ENCODE results near the gene SLC39A1. TPM values are rescaled to one million over a fixed set of nuclear protein-coding genes. Genes with fewer than 3 reads are reported as not detected.
A peak's percentile ranks its signal among the peaks of the same experiment; 100 is the strongest.

SLC39A1 gene
- total RNA-seq, 1 experiment from 2014 or later, result 152 TPM

DNA sequence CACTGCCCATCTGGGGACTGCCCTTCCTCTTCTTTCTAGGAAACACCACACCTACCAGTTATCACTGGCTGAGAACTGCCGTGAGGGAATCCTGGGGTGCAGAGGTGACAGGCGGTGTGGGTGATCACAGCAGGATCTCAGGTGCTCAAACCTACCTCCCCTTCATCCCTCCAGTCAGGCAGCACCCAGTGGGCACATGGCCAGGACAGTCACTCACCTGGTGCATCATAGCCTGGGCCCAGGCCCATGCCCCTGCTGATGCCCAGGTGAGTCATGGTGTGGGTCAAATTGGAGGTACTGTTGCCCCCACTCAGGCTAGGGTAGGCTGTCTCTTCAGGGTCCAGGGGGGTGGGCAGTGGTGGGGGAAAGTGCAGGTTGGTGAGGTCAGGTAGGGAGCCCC lies 11.5 kb downstream of the SLC39A1 start:
- H3K36me3 Mint-ChIP-seq (ENCODE audit: insufficient read depth, unreplicated experiment), result peaks cover 10% of the 10 kb centered on the region
- no peaks in the 10 kb centered on the region for H3K9me3 Mint-ChIP-seq (ENCODE audit: low read depth, unreplicated experiment)
- H3K27me3 Mint-ChIP-seq (ENCODE audit: unreplicated experiment), result no peaks in the 10 kb centered on the region
- no peak overlapping the region for H3K27ac Mint-ChIP-seq (ENCODE audit: unreplicated experiment)
- TF ChIP-seq, protein P1, sequence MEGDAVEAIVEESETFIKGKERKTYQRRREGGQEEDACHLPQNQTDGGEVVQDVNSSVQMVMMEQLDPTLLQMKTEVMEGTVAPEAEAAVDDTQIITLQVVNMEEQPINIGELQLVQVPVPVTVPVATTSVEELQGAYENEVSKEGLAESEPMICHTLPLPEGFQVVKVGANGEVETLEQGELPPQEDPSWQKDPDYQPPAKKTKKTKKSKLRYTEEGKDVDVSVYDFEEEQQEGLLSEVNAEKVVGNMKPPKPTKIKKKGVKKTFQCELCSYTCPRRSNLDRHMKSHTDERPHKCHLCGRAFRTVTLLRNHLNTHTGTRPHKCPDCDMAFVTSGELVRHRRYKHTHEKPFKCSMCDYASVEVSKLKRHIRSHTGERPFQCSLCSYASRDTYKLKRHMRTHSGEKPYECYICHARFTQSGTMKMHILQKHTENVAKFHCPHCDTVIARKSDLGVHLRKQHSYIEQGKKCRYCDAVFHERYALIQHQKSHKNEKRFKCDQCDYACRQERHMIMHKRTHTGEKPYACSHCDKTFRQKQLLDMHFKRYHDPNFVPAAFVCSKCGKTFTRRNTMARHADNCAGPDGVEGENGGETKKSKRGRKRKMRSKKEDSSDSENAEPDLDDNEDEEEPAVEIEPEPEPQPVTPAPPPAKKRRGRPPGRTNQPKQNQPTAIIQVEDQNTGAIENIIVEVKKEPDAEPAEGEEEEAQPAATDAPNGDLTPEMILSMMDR (IDR thresholded peaks at IDR 0.05; ENCODE audit: unreplicated experiment), result no peak
- intact Hi-C loops (cut with micrococcal nuclease; ENCODE audit: unreplicated experiment), result no loop called here
- no peak overlapping the region for H3K4me3 Mint-ChIP-seq (ENCODE audit: low read depth, unreplicated experiment)
- CTCF ChIA-PET, result no interaction called here
- no peak for DNase-seq
- H3K4me1 Mint-ChIP-seq (ENCODE audit: low read depth, unreplicated experiment), result peaks cover 8% of the 10 kb centered on the region
- no TSS peak for BruUV-seq (replicated peaks)

DNA sequence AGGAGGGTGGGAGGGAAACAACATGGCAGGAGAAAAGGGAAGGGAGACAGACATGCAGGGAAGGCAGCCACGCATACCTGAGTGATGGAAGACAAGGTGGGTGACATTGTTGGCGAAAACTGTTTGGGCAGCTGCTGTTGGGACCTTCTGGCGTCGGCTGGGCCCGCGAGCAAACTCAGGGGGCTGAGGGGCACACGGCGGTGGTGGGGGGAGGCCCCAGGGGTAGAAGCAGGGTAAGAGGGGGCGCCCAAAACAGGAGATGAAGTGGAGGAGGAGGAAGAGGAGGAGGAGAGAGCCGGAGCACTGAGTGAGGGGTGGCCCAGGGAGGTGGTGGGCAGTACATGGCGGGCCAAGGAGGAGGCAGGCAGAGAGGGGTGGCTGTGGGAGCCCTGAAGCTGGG lies 12.2 kb downstream of the SLC39A1 start:
- intact Hi-C loops (cut with micrococcal nuclease; ENCODE audit: unreplicated experiment), result no loop called here
- TF ChIP-seq, protein P1 (IDR thresholded peaks at IDR 0.05; ENCODE audit: unreplicated experiment), result no peak
- CTCF ChIA-PET, result no interaction called here
- DNase-seq, result no peak
- no TSS peak for BruUV-seq (replicated peaks)
- Mint-ChIP-seq H3K27me3 (ENCODE audit: unreplicated experiment) (no peaks in the 10 kb centered on the region), H3K9me3 (ENCODE audit: low read depth, unreplicated experiment) (no peaks in the 10 kb centered on the region), H3K36me3 (ENCODE audit: insufficient read depth, unreplicated experiment) (peaks cover 16% of the 10 kb centered on the region), H3K4me3 (ENCODE audit: low read depth, unreplicated experiment) (no peak overlapping the region), H3K27ac (ENCODE audit: unreplicated experiment) (no peak overlapping the region), H3K4me1 (ENCODE audit: low read depth, unreplicated experiment) (peaks cover 9% of the 10 kb centered on the region)

DNA sequence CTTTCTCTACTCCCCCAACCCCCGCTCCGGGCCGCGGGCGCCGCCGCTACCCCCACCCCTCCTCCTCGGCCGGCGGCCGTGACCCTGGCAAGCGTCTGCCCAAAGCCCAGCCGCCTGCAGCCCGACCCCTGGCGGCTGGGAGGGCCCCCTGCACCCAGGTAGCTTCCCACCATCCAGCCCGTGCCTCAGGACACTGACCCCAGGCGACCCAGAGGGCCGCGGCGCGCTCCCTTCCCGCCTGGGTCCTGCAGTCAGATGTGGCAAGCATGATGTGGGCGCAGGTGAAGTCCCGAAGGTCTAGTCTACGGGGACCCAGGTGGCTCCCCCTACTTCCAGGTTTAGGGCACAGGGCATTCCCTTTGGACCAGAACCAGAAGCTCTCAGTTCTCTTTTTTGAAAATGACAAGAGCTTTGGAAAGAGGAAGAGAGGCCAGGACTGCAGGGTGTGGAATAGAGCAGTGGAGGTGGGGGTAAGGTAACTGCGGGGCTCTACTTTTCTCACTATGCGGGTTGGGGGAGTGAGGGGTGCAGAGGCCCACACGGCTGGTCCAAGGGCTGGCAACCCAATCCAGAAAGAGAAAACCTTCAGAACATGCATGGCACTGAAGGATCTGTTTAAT lies 16.6 kb downstream of the SLC39A1 start, which contains the start of gene DENND4B:
TSS of gene DENND4B (minus strand) at position 97 of the 620 bp plus-strand sequence. CDS start 2,344 bp downstream, outside the sequence.
- DNase-seq, result peak; percentile 92
- H3K27me3 Mint-ChIP-seq (ENCODE audit: unreplicated experiment), result no peaks in the 10 kb centered on the region
- no TSS peak for BruUV-seq (replicated peaks)
- peak within 1 kb of the TSS; percentile 59 for H3K27ac Mint-ChIP-seq (ENCODE audit: unreplicated experiment)
- TF ChIP-seq, protein P1 (IDR thresholded peaks at IDR 0.05; ENCODE audit: unreplicated experiment), result peak; percentile 93
- CTCF ChIA-PET, result interaction anchor here (0.6 to 1.9 kb wide), 15 partner anchors 11 to 159 kb away, joined by 3 to 9 read pairs (median 3); partner anchors contain the start of genes CREB3L4, CRTC2, RAB13 and SLC39A1
- H3K4me3 Mint-ChIP-seq (ENCODE audit: low read depth, unreplicated experiment), result peak within 1 kb of the TSS; percentile 86
- peaks cover 41% of the 10 kb centered on the region for H3K36me3 Mint-ChIP-seq (ENCODE audit: insufficient read depth, unreplicated experiment)
- peaks cover 17% of the 10 kb centered on the region for H3K4me1 Mint-ChIP-seq (ENCODE audit: low read depth, unreplicated experiment)
- H3K9me3 Mint-ChIP-seq (ENCODE audit: low read depth, unreplicated experiment), result no peaks in the 10 kb centered on the region
- intact Hi-C loops (cut with micrococcal nuclease; ENCODE audit: unreplicated experiment), result no loop called here

DNA sequence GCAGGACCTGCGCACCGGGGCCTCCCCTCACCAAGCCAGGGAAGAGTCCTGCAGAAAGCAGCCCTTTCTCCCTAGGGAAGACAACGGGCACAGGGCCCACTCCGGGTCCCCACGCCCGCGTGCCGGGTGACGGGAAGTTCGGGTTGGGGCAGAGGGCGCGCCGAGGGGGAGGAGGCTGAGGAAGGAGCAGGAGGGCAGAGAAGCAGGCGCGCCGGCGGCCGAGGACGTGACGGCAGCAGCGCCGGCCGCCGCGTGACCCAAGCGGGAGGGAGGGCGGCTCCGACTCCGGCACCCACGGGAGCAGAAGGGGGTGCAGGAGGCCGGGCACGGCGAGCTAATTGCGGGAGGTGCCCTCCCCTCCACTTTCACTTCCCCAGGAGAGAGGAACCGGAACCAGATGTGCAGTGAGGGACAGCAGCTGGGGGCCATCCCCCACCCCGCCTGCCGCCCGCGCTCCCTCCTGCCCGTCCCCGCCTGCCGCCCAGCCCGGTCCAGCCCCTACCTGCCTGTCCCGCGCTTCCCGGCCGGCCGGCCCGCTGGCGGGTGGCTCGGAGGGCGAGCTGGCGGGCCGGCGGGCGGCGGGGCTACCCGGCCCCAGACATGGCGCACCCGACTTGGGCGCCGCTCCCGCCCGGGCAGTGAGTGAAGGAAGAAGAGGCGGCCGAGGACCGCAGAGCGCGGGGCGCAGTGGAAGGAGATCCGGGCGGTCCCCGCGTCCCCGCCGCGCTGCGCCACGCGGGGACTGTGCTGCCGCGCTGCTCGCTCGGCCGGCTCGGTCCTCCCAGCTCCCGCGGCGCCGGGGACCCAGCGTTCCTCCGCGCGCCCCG lies 17.3 kb downstream of the SLC39A1 start:
- intact Hi-C loops (cut with micrococcal nuclease; ENCODE audit: unreplicated experiment), result loop anchor here (1.0 kb wide), 1 partner anchor 40 kb away; the partner anchor contains the start of gene RAB13
- Mint-ChIP-seq H3K36me3 (ENCODE audit: insufficient read depth, unreplicated experiment) (peaks cover 47% of the 10 kb centered on the region), H3K9me3 (ENCODE audit: low read depth, unreplicated experiment) (no peaks in the 10 kb centered on the region), H3K4me3 (ENCODE audit: low read depth, unreplicated experiment) (peak overlapping the region; percentile 86), H3K27ac (ENCODE audit: unreplicated experiment) (peak overlapping the region; percentile 59), H3K27me3 (ENCODE audit: unreplicated experiment) (no peaks in the 10 kb centered on the region), H3K4me1 (ENCODE audit: low read depth, unreplicated experiment) (peaks cover 17% of the 10 kb centered on the region)
- DNase-seq, result peak; percentile 68
- TF ChIP-seq, protein P1 (IDR thresholded peaks at IDR 0.05; ENCODE audit: unreplicated experiment), result no peak
- no TSS peak for BruUV-seq (replicated peaks)
- CTCF ChIA-PET, result interaction anchor here (0.7 to 1.9 kb wide), 14 partner anchors 12 to 160 kb away, joined by 3 to 9 read pairs (median 3); partner anchors contain the start of genes CREB3L4, CRTC2, RAB13 and SLC39A1

Measured in Calu3 (cell line).